H1 (cell line): Measurements from ENCODE around the gene TBC1D10A. TPM values are rescaled to one million over a fixed set of nuclear protein-coding genes. Genes with fewer than 3 reads are reported as not detected.

Source experiments
- CTCF ChIA-PET: fragments of 300-600 bp; sonication (Branson Sonifier 250); formaldehyde crosslinking; loops from one replicate; lab custom pipeline; 2021; ENCODE audit not compliant: partially characterized antibody; lab: Charles Lee
- POLR2A ChIA-PET: fragments of 300-600 bp; sonication (Branson Sonifier 250); formaldehyde crosslinking; loops from one replicate; lab custom pipeline; 2021; ENCODE audit warnings: inconsistent platforms; ENCODE audit not compliant: partially characterized antibody; lab: Charles Lee
- DNase-seq, 2 experiments: peaks; one replicate each; pipeline versions ENCODE4 v3.0.0 to v3.0.0-alpha.2; 2010 to 2022; ENCODE audit warnings: low spot score in 2 of 2, low read depth in 1 of 2, mixed read lengths in 1 of 2
- FAIRE-seq: peaks from 2 replicates; lab custom pipeline; 2011; peaks lifted over from hg19 to GRCh38; lab: Jason Lieb, UNC
- H2AFZ ChIP-seq: 2 replicates; pipeline ENCODE4 v1.8.1; 2012; ENCODE audit warnings: low read length, inconsistent platforms
- H2AK5ac ChIP-seq: 2 replicates; pipeline ENCODE4 v1.6.1; 2013; ENCODE audit warnings: low read depth, low read length
- H2BK120ac ChIP-seq: replicated peaks from 2 replicates; pipeline ENCODE3; 2013; ENCODE audit warnings: low read depth, low read length, inconsistent platforms
- H2BK12ac ChIP-seq: 2 replicates; pipeline ENCODE4 v1.6.1; 2013; ENCODE audit warnings: low read depth, low read length
- H2BK15ac ChIP-seq: 2 replicates; pipeline ENCODE4 v1.6.1; 2013; ENCODE audit warnings: low read length
- H2BK20ac ChIP-seq: 2 replicates; pipeline ENCODE4 v1.6.1; 2013; ENCODE audit warnings: low read length
- H2BK5ac ChIP-seq: 2 replicates; pipeline ENCODE4 v1.6.1; 2013; ENCODE audit warnings: low read depth, low read length
- H3K14ac ChIP-seq: 2 replicates; pipeline ENCODE4 v1.6.1; 2013; ENCODE audit warnings: inconsistent platforms; ENCODE audit not compliant: insufficient read length
- H3K18ac ChIP-seq: 2 replicates; pipeline ENCODE4 v1.6.1; 2013; ENCODE audit warnings: low read length; ENCODE audit errors: extremely low read depth
- H3K23ac ChIP-seq: 2 replicates; pipeline ENCODE4 v1.6.1; 2013; ENCODE audit warnings: inconsistent platforms; ENCODE audit not compliant: insufficient read length
- H3K23me2 ChIP-seq: 2 replicates; pipeline ENCODE4 v1.6.1; 2013; ENCODE audit warnings: low read depth, low read length
- H3K27ac ChIP-seq: 2 replicates; pipeline ENCODE4 v1.6.1; 2011; ENCODE audit warnings: low read depth, low read length, inconsistent platforms
- H3K27me3 ChIP-seq, 4 experiments: replicated peaks in 1 of 4; 1 replicate in 1 of 4; 2 replicates in 3 of 4; pipeline versions ENCODE4 v1.6.1 to v1.8.1; 2011 to 2013; ENCODE audit warnings: low read length in 3 of 4, mild to moderate bottlenecking in 3 of 4, inconsistent platforms in 2 of 4, mixed read lengths in 2 of 4, moderate library complexity in 1 of 4; ENCODE audit not compliant: control insufficient read depth in 3 of 4, insufficient read depth in 3 of 4; ENCODE audit errors: extremely low read depth in 1 of 4
- H3K36me3 ChIP-seq, 4 experiments: 2 replicates each; pipeline versions ENCODE4 v1.6.1 to v1.8.1; 2011 to 2013; ENCODE audit warnings: mild to moderate bottlenecking in 4 of 4, low read length in 3 of 4, moderate library complexity in 2 of 4, control low read depth in 1 of 4, inconsistent platforms in 1 of 4; ENCODE audit not compliant: insufficient read depth in 4 of 4, control insufficient read depth in 2 of 4
- H3K4ac ChIP-seq: replicated peaks from 2 replicates; pipeline ENCODE3; 2013; ENCODE audit warnings: low read length, low read depth, mixed read lengths, inconsistent platforms; ENCODE audit not compliant: insufficient read length
- H3K4me1 ChIP-seq, 4 experiments: replicated peaks in 1 of 4; 1 replicate in 1 of 4; 2 replicates in 3 of 4; pipeline versions ENCODE4 v1.6.1 to v1.8.1; 2011 to 2013; ENCODE audit warnings: low read length in 3 of 4, inconsistent platforms in 2 of 4, mixed read lengths in 1 of 4; ENCODE audit not compliant: insufficient read depth in 4 of 4, control insufficient read depth in 3 of 4
- H3K4me2 ChIP-seq, 2 experiments: 2 replicates each; pipeline versions ENCODE4 v1.6.1 to v1.8.1; 2011 to 2013; ENCODE audit warnings: low read depth in 2 of 2, low read length in 2 of 2, control low read depth in 1 of 2, inconsistent platforms in 1 of 2, mild to moderate bottlenecking in 1 of 2; ENCODE audit not compliant: insufficient read depth in 1 of 2
- H3K4me3 ChIP-seq, 4 experiments: fragments of 200-600, 300-600 bp in 1 of 4; sonication (generic), shearing (Covaris generic), sonication (Bioruptor Twin) in 1 of 4; 2 replicates each; pipeline versions ENCODE4 v1.5.1 to v1.8.1; 2011 to 2016; ENCODE audit warnings: low read length in 4 of 4, low read depth in 3 of 4, control low read depth in 2 of 4, inconsistent platforms in 2 of 4, mild to moderate bottlenecking in 2 of 4, mixed read lengths in 1 of 4, moderate library complexity in 1 of 4; ENCODE audit not compliant: insufficient read depth in 2 of 4; ENCODE audit errors: extremely low read depth in 1 of 4
- H3K56ac ChIP-seq: replicated peaks from 2 replicates; pipeline ENCODE3; 2013; ENCODE audit warnings: low read depth, mild to moderate bottlenecking, mixed read lengths, low read length, inconsistent platforms; ENCODE audit not compliant: insufficient read length
- H3K79me1 ChIP-seq: 2 replicates; pipeline ENCODE4 v1.6.1; 2013; ENCODE audit warnings: low read depth, low read length, control low read depth
- H3K79me2 ChIP-seq, 2 experiments: 2 replicates each; pipeline versions ENCODE4 v1.6.1 to v1.8.1; 2012 to 2013; ENCODE audit warnings: low read length in 2 of 2, mild to moderate bottlenecking in 2 of 2, inconsistent platforms in 1 of 2; ENCODE audit not compliant: insufficient read depth in 2 of 2, control insufficient read depth in 1 of 2
- H3K9ac ChIP-seq, 4 experiments: replicated peaks in 1 of 4; 1 replicate in 1 of 4; 2 replicates in 3 of 4; pipeline versions ENCODE4 v1.6.1 to v1.8.1; 2011 to 2013; ENCODE audit warnings: low read depth in 3 of 4, low read length in 3 of 4, control low read depth in 2 of 4, mild to moderate bottlenecking in 2 of 4, moderate library complexity in 2 of 4, inconsistent platforms in 1 of 4; ENCODE audit errors: extremely low read depth in 1 of 4
- H3K9me3 ChIP-seq, 2 experiments: 2 replicates each; pipeline versions ENCODE4 v1.6.1 to v1.8.1; 2012 to 2013; ENCODE audit warnings: mild to moderate bottlenecking in 2 of 2, moderate library complexity in 2 of 2, control low read depth in 1 of 2, inconsistent platforms in 1 of 2, low read depth in 1 of 2, low read length in 1 of 2, mixed read lengths in 1 of 2; ENCODE audit not compliant: insufficient read depth in 2 of 2
- H4K20me1 ChIP-seq, 2 experiments: replicated peaks in 1 of 2; 2 replicates each; pipeline versions ENCODE3 to v1.8.1; 2011 to 2013; ENCODE audit warnings: inconsistent platforms in 2 of 2, low read length in 2 of 2, mild to moderate bottlenecking in 1 of 2; ENCODE audit not compliant: insufficient read depth in 2 of 2, control insufficient read depth in 1 of 2
- H4K5ac ChIP-seq: 2 replicates; pipeline ENCODE4 v1.6.1; 2013; ENCODE audit warnings: low read length, low read depth, mixed read lengths, inconsistent platforms; ENCODE audit not compliant: insufficient read length
- H4K8ac ChIP-seq: 2 replicates; pipeline ENCODE4 v1.8.0; 2013; ENCODE audit warnings: mild to moderate bottlenecking, moderate library complexity, low read length, inconsistent platforms; ENCODE audit not compliant: insufficient read depth; ENCODE audit errors: extremely low read depth
- H4K91ac ChIP-seq: replicated peaks from 2 replicates; pipeline ENCODE3; 2013; ENCODE audit warnings: low read length, mixed read lengths, inconsistent platforms; ENCODE audit not compliant: insufficient read length
- ASH2L ChIP-seq: fragments of 200-600, 300-600 bp; sonication (generic); IDR thresholded peaks from one replicate; pipeline ENCODE4 v1.7.1; 2017; ENCODE audit warnings: low read length
- E2F6 ChIP-seq: IDR thresholded peaks from 2 replicates; pipeline ENCODE4 v1.6.1; 2012; ENCODE audit warnings: inconsistent platforms
- POU5F1 ChIP-seq: IDR thresholded peaks from 2 replicates; pipeline ENCODE4 v1.6.1; 2011; ENCODE audit warnings: low read depth, mild to moderate bottlenecking, low read length, moderate library complexity
- SIX5 ChIP-seq: IDR thresholded peaks from 2 replicates; pipeline ENCODE4 v1.6.1; 2011; ENCODE audit warnings: mild to moderate bottlenecking, low read depth, low read length
- TEAD4 ChIP-seq: IDR thresholded peaks from 2 replicates; pipeline ENCODE4 v1.6.1; 2012; ENCODE audit warnings: low read depth, low read length, inconsistent platforms, mixed read lengths
- YY1 ChIP-seq: IDR thresholded peaks from 2 replicates; pipeline ENCODE4 v1.6.1; 2011; ENCODE audit warnings: low read depth, mild to moderate bottlenecking, low read length
- WGBS, 2 experiments: shearing (Covaris generic) in 1 of 2; methylation state at CpG; one replicate each; pipeline versions ENCODE4 v1.1.6 to v1.1.7; 2013 to 2015; ENCODE audit warnings: low lambda C conversion rate in 2 of 2, mixed read lengths in 2 of 2, inconsistent platforms in 1 of 2, low coverage in 1 of 2, missing lambda C conversion rate in 1 of 2; ENCODE audit not compliant: insufficient replicate concordance in 2 of 2, insufficient coverage in 1 of 2, insufficient read length in 1 of 2; ENCODE audit errors: extremely low coverage in 1 of 2, missing lambda C conversion rate in 1 of 2; 5-methylcytosine and 5-hydroxymethylcytosine counted together
- polyA plus RNA-seq, 7 experiments: library from polyadenylated mRNA; depleted of rRNA in 3 of 7; stranded (reverse) in 5 of 7; unstranded in 2 of 7; fragments of >200 nt in 5 of 7; fragments of 200-250 nt in 2 of 7; gene quantifications; 1 replicate in 5 of 7; 2 replicates in 1 of 7; 4 replicates in 1 of 7; pipeline versions ENCODE4 v1.2.1 to v1.2.3, GENCODE V29; 2011 to 2013; ENCODE audit warnings: missing spikeins in 2 of 7, mixed read lengths in 2 of 7
- total RNA-seq: library from RNA; stranded (reverse); fragmentation: NEBNext Ultra II Directional; extraction: Animal tissue kit (Norgen Biotek cat#: 25700); gene quantifications from 2 replicates; pipeline ENCODE4 v1.2.1, GENCODE V29; 2021

The TBC1D10A gene
- total and polyA plus RNA-seq, 2 of the 8 experiments (the other 6 are each of a cell fraction or from before 2014, with no cell fraction given): 5.4 to 7.0 TPM

DNA sequence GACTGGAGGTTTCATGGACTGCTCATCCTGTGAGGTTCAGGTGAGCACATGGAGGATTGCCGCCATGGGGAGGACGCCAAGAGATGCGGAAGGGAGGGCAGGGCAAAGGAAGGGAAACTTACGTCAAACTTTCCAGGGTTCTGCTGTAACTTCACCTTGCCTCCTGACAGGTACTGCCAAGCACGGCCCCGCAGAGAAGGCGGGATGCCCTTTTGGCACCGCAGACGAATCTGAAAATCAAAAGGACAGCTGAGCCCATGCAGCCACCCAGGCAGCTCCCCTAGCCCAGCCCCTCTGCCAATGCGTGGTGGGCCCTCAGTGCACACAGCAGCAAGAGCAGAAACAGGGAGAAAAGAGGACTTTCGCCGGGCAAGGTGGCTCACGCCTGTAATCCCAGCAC lies 27.4 kb downstream of the TBC1D10A start:
- CTCF ChIA-PET: interaction anchor here (0.9 to 5.7 kb wide), 4 partner anchors 8 to 29 kb away, joined by 4 to 31 read pairs (median 16); partner anchors contain the start of genes CASTOR1 and TBC1D10A
- no peak overlapping the region for H3K9ac ChIP-seq
- no peak for TF ChIP-seq POU5F1
- no peak for TF ChIP-seq ASH2L
- TF ChIP-seq E2F6: no peak
- TF ChIP-seq YY1: no peak
- no peak for TF ChIP-seq TEAD4
- no peak for TF ChIP-seq SIX5

More for the DNA sequence above, 27.4 kb downstream of the TBC1D10A start:
- Histone ChIP-seq H2BK20ac (no peak overlapping the region), H3K4me2 (no peak overlapping the region), H3K79me2 (no peaks in the 10 kb centered on the region), H3K18ac (no peak overlapping the region), H3K23ac (no peak overlapping the region), H3K56ac (no peak overlapping the region), H4K20me1 (no peaks in the 10 kb centered on the region), H3K27me3 (no peaks in the 10 kb centered on the region), H2BK120ac (no peak overlapping the region), H2AFZ (no peak overlapping the region), H3K9me3 (no peaks in the 10 kb centered on the region), H3K4me3 (no peak overlapping the region), H4K5ac (no peak overlapping the region), H3K36me3 (no peaks in the 10 kb centered on the region), H4K91ac (no peak overlapping the region), H3K4me1 (no peaks in the 10 kb centered on the region; a peak in 1 of 7 replicates), H2BK15ac (no peak overlapping the region), H3K79me1 (no peaks in the 10 kb centered on the region), H4K8ac (no peak overlapping the region), H3K14ac (no peak overlapping the region), H2AK5ac (no peak overlapping the region), H2BK12ac (no peak overlapping the region), H2BK5ac (no peak overlapping the region), H3K27ac (no peak overlapping the region), H3K4ac (no peak overlapping the region), H3K23me2 (no peaks in the 10 kb centered on the region)
- POLR2A ChIA-PET: interaction anchor here (1.1 kb wide), 2 partner anchors 11 to 57 kb away, joined by 3 to 4 read pairs; partner anchors contain the start of genes CASTOR1, CCDC157 and SF3A1
- no peak for FAIRE-seq
- DNase-seq: no peak
- 94% methylated on average over 11 of the region's 13 CpGs; no CpG with 5 or more reads in 1 of the 2 experiments for WGBS, 2 experiments
